GM19035 (cell line): ENCODE measurements around the gene STARD13.

ENCODE experiments used
- ATAC-seq: cut with Tn5 transposase; IDR thresholded peaks from one replicate; pipeline ENCODE4 v1.9.1; 2021; ENCODE audit not compliant: unreplicated experiment

The STARD13 gene

GRCh38 chr13:33285420-33286124 is at the start of gene STARD13:
STARD13 (minus strand) TSS chr13:33285755; CDS start chr13:33285638, 117 bp downstream.
- ATAC-seq: peak; percentile 72

GRCh38 chr13:33334831-33335230 is 49.3 kb upstream of the STARD13 start:
- no peak for ATAC-seq

GRCh38 chr13:33331962-33332361 is 46.4 kb upstream of the STARD13 start:
- ATAC-seq: no peak

GRCh38 chr13:33330483-33330882 is 44.9 kb upstream of the STARD13 start:
- no peak for ATAC-seq

- ATAC-seq: no peak
These were observed 43.1 kb upstream of the STARD13 start for GRCh38 chr13:33328701-33329100.

- ATAC-seq: no peak
These were observed 41.2 kb upstream of the STARD13 start for GRCh38 chr13:33326723-33327122.

GRCh38 chr13:33326246-33326645 is 40.7 kb upstream of the STARD13 start:
- no peak for ATAC-seq

- ATAC-seq: no peak
These were observed 38.4 kb upstream of the STARD13 start for GRCh38 chr13:33323801-33324510.

- no peak for ATAC-seq
These were observed 37.6 kb upstream of the STARD13 start for GRCh38 chr13:33322965-33323668.

GRCh38 chr13:33322543-33322809 is 36.9 kb upstream of the STARD13 start:
- ATAC-seq: no peak

GRCh38 chr13:33321686-33322542 is 36.4 kb upstream of the STARD13 start:
- ATAC-seq: no peak

GRCh38 chr13:33319859-33320258 is 34.3 kb upstream of the STARD13 start:
- no peak for ATAC-seq

GRCh38 chr13:33318744-33319143 is 33.2 kb upstream of the STARD13 start:
- ATAC-seq: no peak

- ATAC-seq: no peak
These were observed 32.5 kb upstream of the STARD13 start for GRCh38 chr13:33318037-33318436.

- no peak for ATAC-seq
These were observed 31.3 kb upstream of the STARD13 start for GRCh38 chr13:33316890-33317289.

- no peak for ATAC-seq
These were observed 27.9 kb upstream of the STARD13 start for GRCh38 chr13:33313504-33313903.

GRCh38 chr13:33312861-33313212 is 27.3 kb upstream of the STARD13 start:
- no peak for ATAC-seq

- ATAC-seq: no peak
These were observed 26.8 kb upstream of the STARD13 start for GRCh38 chr13:33312150-33312860.

GRCh38 chr13:33311040-33311439 is 25.5 kb upstream of the STARD13 start:
- no peak for ATAC-seq

- no peak for ATAC-seq
These were observed 24.9 kb upstream of the STARD13 start for GRCh38 chr13:33310245-33311038.
